ENCODE data around the gene SAP30BP.

DNA sequence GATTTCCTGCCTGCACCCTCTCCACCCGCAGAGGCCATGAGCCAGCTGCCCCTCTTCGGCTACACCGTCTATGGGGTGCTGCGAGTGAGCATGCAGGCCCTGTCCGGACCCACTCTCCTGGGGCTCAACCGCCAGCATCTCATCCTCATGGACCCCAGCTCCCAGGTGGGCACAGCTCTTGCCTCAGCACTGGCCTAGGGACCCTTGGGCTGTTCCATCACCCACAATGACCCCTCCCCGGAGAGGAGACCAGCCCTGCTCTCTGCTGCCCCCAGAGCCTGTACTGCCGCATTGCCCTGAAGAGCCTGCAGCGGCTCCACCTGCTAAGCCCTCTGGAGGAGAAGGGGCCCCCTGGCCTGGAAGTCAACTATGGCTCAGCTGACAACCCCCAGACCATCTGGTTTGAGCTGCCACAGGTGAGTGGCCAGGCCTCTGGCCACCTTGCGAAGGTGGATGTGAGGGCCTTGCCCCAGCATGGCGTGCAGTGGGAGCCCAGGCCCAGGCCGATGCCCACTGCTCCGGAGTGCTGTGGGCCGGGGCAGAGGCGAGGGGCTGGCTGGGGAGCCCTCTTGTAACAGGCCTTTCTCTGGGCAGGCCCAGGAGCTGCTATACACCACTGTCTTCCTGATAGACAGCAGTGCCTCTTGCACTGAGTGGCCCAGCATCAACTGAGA, 41.2 kb upstream of the SAP30BP start:
- TF ChIP-seq, protein P1, sequence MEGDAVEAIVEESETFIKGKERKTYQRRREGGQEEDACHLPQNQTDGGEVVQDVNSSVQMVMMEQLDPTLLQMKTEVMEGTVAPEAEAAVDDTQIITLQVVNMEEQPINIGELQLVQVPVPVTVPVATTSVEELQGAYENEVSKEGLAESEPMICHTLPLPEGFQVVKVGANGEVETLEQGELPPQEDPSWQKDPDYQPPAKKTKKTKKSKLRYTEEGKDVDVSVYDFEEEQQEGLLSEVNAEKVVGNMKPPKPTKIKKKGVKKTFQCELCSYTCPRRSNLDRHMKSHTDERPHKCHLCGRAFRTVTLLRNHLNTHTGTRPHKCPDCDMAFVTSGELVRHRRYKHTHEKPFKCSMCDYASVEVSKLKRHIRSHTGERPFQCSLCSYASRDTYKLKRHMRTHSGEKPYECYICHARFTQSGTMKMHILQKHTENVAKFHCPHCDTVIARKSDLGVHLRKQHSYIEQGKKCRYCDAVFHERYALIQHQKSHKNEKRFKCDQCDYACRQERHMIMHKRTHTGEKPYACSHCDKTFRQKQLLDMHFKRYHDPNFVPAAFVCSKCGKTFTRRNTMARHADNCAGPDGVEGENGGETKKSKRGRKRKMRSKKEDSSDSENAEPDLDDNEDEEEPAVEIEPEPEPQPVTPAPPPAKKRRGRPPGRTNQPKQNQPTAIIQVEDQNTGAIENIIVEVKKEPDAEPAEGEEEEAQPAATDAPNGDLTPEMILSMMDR (IDR thresholded peaks at IDR 0.05): peak in 4 of 7 experiments; percentile 28 to 45 (median 34)
- TF ChIP-seq EP300 (IDR thresholded peaks at IDR 0.05) (no peak), POLR2AphosphoS5 (IDR thresholded peaks at IDR 0.05) (no peak), POLR2A (IDR thresholded peaks at IDR 0.05) (no peak)
